K562 (cell line): Measurements from ENCODE around the gene TPD52L1. TPM values are rescaled to one million over a fixed set of nuclear protein-coding genes. Genes with fewer than 3 reads are reported as not detected.

Experiments used
- ATAC-seq: fragments of 200-7000 bp; cut with Tn5 transposase; 3 replicates; pipeline ENCODE4 v1.9.1; 2020; ENCODE audit warnings: moderate library complexity
- BruUV-seq: library from RNA; stranded (reverse); fragments of 400-500 nt; replicated peaks from 2 replicates; lab custom pipeline; 2021; lab: Mats Ljungman, UMichigan
- CTCF ChIA-PET: fragments of 300-600 bp; formaldehyde crosslinking; extraction: SDS; loops from one replicate; lab custom pipeline; 2021; ENCODE audit warnings: low intra/inter-chr PET ratio; lab: Yijun Ruan, JAX
- POLR2A ChIA-PET: fragments of 300-600, 350-650 bp; sonication (Branson Sonifier 250); formaldehyde crosslinking; extraction: SDS; loops from one replicate; lab custom pipeline; 2021; ENCODE audit warnings: antibody characterized with exemption, inconsistent platforms; lab: Yijun Ruan, JAX
- DNase-seq, 4 experiments: peaks; one replicate each; pipeline versions ENCODE4 v3.0.0 to v3.0.0-alpha.2; 2011 to 2018; ENCODE audit warnings: low spot score in 3 of 4, mixed read lengths in 3 of 4; ENCODE audit errors: extremely low read depth in 1 of 4
- FAIRE-seq: peaks from 2 replicates; lab custom pipeline; 2011; peaks lifted over from hg19 to GRCh38; lab: Jason Lieb, UNC
- H2AFZ ChIP-seq: 2 replicates; pipeline ENCODE4 v1.6.0; 2011; ENCODE audit warnings: low read depth, low read length, control low read depth, inconsistent platforms
- H3K27ac ChIP-seq: fragments of 200-600 bp; 3 replicates; pipeline ENCODE4 v1.8.0; 2011; ENCODE audit warnings: low read depth, mild to moderate bottlenecking, control low read depth, inconsistent platforms, low read length, moderate library complexity, mixed read lengths; ENCODE audit errors: extremely low read depth
- H3K27me3 ChIP-seq, 2 experiments: fragments of 300-600 bp in 1 of 2; 2 replicates in 1 of 2; 3 replicates in 1 of 2; pipeline versions ENCODE4 v1.6.0 to v1.8.0; 2011; ENCODE audit warnings: inconsistent platforms in 2 of 2, low read length in 2 of 2, mild to moderate bottlenecking in 1 of 2, mixed read lengths in 1 of 2, moderate library complexity in 1 of 2; ENCODE audit not compliant: control insufficient read depth in 2 of 2, insufficient read depth in 2 of 2
- H3K36me3 ChIP-seq: fragments of 300-600 bp; 3 replicates; pipeline ENCODE4 v1.8.0; 2011; ENCODE audit warnings: mild to moderate bottlenecking, low read length, inconsistent platforms; ENCODE audit not compliant: control insufficient read depth, insufficient read depth
- H3K4me1 ChIP-seq, 2 experiments: fragments of 200-600 bp in 1 of 2; replicated peaks in 1 of 2; 2 replicates in 1 of 2; 3 replicates in 1 of 2; pipeline versions ENCODE4 v1.5.1 to v1.8.0; 2011; ENCODE audit warnings: inconsistent platforms in 2 of 2, low read length in 2 of 2, mild to moderate bottlenecking in 1 of 2, mixed read lengths in 1 of 2, moderate library complexity in 1 of 2; ENCODE audit not compliant: control insufficient read depth in 2 of 2, insufficient read depth in 2 of 2
- H3K4me2 ChIP-seq: 2 replicates; pipeline ENCODE4 v1.6.1; 2011; ENCODE audit warnings: low read length, control low read depth, inconsistent platforms, mixed read lengths; ENCODE audit not compliant: insufficient read depth
- H3K4me3 ChIP-seq: fragments of 200-600 bp; sonication (generic), shearing (Covaris generic); 2 replicates; pipeline ENCODE4 v1.5.1; 2016; ENCODE audit warnings: control low read depth, inconsistent platforms
- H3K79me2 ChIP-seq: fragments of 200-600 bp; 3 replicates; pipeline ENCODE4 v1.8.0; 2011; ENCODE audit warnings: low read length, inconsistent platforms; ENCODE audit not compliant: control insufficient read depth, insufficient read depth
- H3K9ac ChIP-seq, 2 experiments: 2 replicates each; pipeline versions ENCODE4 v1.6.0 to v1.6.1; 2011; ENCODE audit warnings: low read depth in 2 of 2, low read length in 2 of 2, control low read depth in 1 of 2, inconsistent platforms in 1 of 2, mild to moderate bottlenecking in 1 of 2, mixed read lengths in 1 of 2; ENCODE audit not compliant: insufficient read depth in 1 of 2
- H3K9me1 ChIP-seq: one replicate; pipeline ENCODE4 v1.6.0; 2011; ENCODE audit warnings: inconsistent platforms, mild to moderate bottlenecking, low read length, moderate library complexity; ENCODE audit not compliant: control insufficient read depth, insufficient read depth
- H3K9me3 ChIP-seq: replicated peaks from 2 replicates; pipeline ENCODE4 v1.5.1; 2011; ENCODE audit warnings: low read depth, low read length, inconsistent platforms; ENCODE audit not compliant: control insufficient read depth, insufficient read depth
- H4K20me1 ChIP-seq: replicated peaks from 2 replicates; pipeline ENCODE4 v1.6.1; 2011; ENCODE audit warnings: low read length, inconsistent platforms, mixed read lengths; ENCODE audit not compliant: control insufficient read depth, insufficient read depth
- DACH1 ChIP-seq: fragments of 450-650 bp; IDR thresholded peaks from 2 replicates; pipeline ENCODE4 v1.6.1; 2018; ENCODE audit not compliant: partially characterized antibody
- GATA2 ChIP-seq: sonication (generic); formaldehyde crosslinking; IDR thresholded peaks from 2 replicates; pipeline ENCODE4 v1.4.0; 2020; ENCODE audit warnings: mild to moderate bottlenecking, missing genetic modification reagents
- HNRNPH1 ChIP-seq: fragments of 200-400 bp; formaldehyde crosslinking; optimal IDR thresholded peaks from 2 replicates; pipeline ENCODE3; 2017; ENCODE audit warnings: low read depth, mild to moderate bottlenecking, low read length, moderate library complexity
- KHSRP ChIP-seq: fragments of 450-650 bp; IDR thresholded peaks from 2 replicates; pipeline ENCODE4 v1.6.1; 2017
- NR4A1 ChIP-seq, 2 experiments: fragments of 250-450 bp in 1 of 2; fragments of 450-650 bp in 1 of 2; sonication (Bioruptor Pico) in 1 of 2; IDR thresholded peaks; 2 replicates each; pipeline versions ENCODE4 v1.4.0 to v1.6.1; 2016 to 2020; ENCODE audit warnings: mild to moderate bottlenecking in 2 of 2, missing compliant biosample characterization in 1 of 2, missing genetic modification characterization in 1 of 2, moderate library complexity in 1 of 2
- RAD21 ChIP-seq, 2 experiments: fragments of 250-450 bp in 1 of 2; fragments of 450-650 bp in 1 of 2; sonication (Bioruptor Pico) in 1 of 2; formaldehyde crosslinking in 1 of 2; IDR thresholded peaks in 1 of 2; conservative IDR thresholded peaks in 1 of 2; 2 replicates each; pipeline versions ENCODE4 v1.4.0 to v1.8.0; 2020 to 2022; ENCODE audit warnings: mild to moderate bottlenecking in 2 of 2, moderate library complexity in 1 of 2
- RB1 ChIP-seq: fragments of 450-650 bp; IDR thresholded peaks from 2 replicates; pipeline ENCODE4 v1.6.1; 2017; ENCODE audit warnings: low read depth, mild to moderate bottlenecking
- RCOR1 ChIP-seq, 2 experiments: IDR thresholded peaks; 2 replicates each; pipeline ENCODE4 v1.6.1; 2012; ENCODE audit warnings: low read depth in 2 of 2, low read length in 2 of 2, borderline replicate concordance in 1 of 2, improper control_type of control experiment in 1 of 2
- RFX7 ChIP-seq: fragments of 250-450 bp; sonication (Bioruptor Pico); IDR thresholded peaks from 2 replicates; pipeline ENCODE4 v1.5.1; 2021; ENCODE audit warnings: mild to moderate bottlenecking
- SIRT6 ChIP-seq: IDR thresholded peaks from one replicate; pipeline ENCODE4 v1.6.1; 2012; ENCODE audit warnings: low read depth, mild to moderate bottlenecking, control low read depth, inconsistent platforms, low read length, moderate library complexity
- WGBS: fragments of 100-300 bp; shearing (Covaris generic); methylation state at CpG from one replicate; pipeline ENCODE4 v1.1.6; 2016; ENCODE audit warnings: low coverage, mixed read lengths; ENCODE audit not compliant: insufficient coverage; ENCODE audit errors: missing lambda C conversion rate; 5-methylcytosine and 5-hydroxymethylcytosine counted together
- in situ Hi-C: fragments of 300-500 bp; cut with MboI; formaldehyde crosslinking; loops from 4 replicates; pipeline ENCODE4 v1.15.0; 2018; ENCODE audit warnings: inconsistent platforms, mixed read lengths
- intact Hi-C: fragments of 100-400 bp; cut with micrococcal nuclease; formaldehyde crosslinking; loops from 2 replicates; pipeline ENCODE4 v1.14.2; 2022
- polyA plus RNA-seq, 8 experiments: library from polyadenylated mRNA; depleted of rRNA in 4 of 8; stranded (reverse) in 5 of 8; unstranded in 3 of 8; fragments of >200 nt; fragmentation: Nextera tagmentation in 2 of 8; fragmentation: Illumina TruSeq in 1 of 8; extraction: Ambion mirVana in 2 of 8; extraction: Trizol in 1 of 8; gene quantifications; 2 replicates each; pipeline versions ENCODE4 v1.2.1 to v1.2.3, GENCODE V29; 2011 to 2014; ENCODE audit warnings: inconsistent platforms in 1 of 8, missing spikeins in 1 of 8
- total RNA-seq, 7 experiments: library from RNA; depleted of rRNA in 6 of 7; stranded (reverse); fragments of >200 nt in 6 of 7; fragmentation: Illumina TruSeq in 2 of 7; extraction: Trizol in 2 of 7; gene quantifications; 2 replicates each; pipeline versions ENCODE4 v1.2.1 to v1.2.3, GENCODE V29; 2011 to 2021; ENCODE audit warnings: low replicate concordance in 1 of 7
- TF ChIP-seq, protein P1 (sequence below): fragments of 200-800 bp; sonication (Bioruptor generic); IDR thresholded peaks from 2 replicates; pipeline ENCODE4 v1.6.1; 2017; ENCODE audit warnings: missing genetic modification characterization, missing compliant biosample characterization
- TF ChIP-seq, protein P2 (sequence below): fragments of 450-650 bp; formaldehyde crosslinking; IDR thresholded peaks from 2 replicates; pipeline ENCODE4 v1.4.0; 2020; ENCODE audit warnings: mild to moderate bottlenecking, moderate library complexity
- TF ChIP-seq, protein P3 (sequence below), 3 experiments: IDR thresholded peaks in 2 of 3; conservative IDR thresholded peaks in 1 of 3; 2 replicates each; pipeline ENCODE4 v1.5.1; 2011 to 2012; ENCODE audit warnings: low read length in 3 of 3, mild to moderate bottlenecking in 3 of 3, control low read depth in 2 of 3, improper control_type of control experiment in 1 of 3, inconsistent platforms in 1 of 3, low read depth in 1 of 3, mixed read lengths in 1 of 3, moderate library complexity in 1 of 3; ENCODE audit not compliant: insufficient read depth in 2 of 3
- TF ChIP-seq, protein P4 (sequence below): fragments of 450-650 bp; formaldehyde crosslinking; IDR thresholded peaks from 2 replicates; pipeline ENCODE4 v1.4.0; 2020; ENCODE audit warnings: mild to moderate bottlenecking, moderate library complexity

Gene TPD52L1
- total and polyA plus RNA-seq, 9 of the 15 experiments (the other 6 are each of a cell fraction or from before 2014, with no cell fraction given) = 12.9 to 149 (median 75.7) TPM

DNA sequence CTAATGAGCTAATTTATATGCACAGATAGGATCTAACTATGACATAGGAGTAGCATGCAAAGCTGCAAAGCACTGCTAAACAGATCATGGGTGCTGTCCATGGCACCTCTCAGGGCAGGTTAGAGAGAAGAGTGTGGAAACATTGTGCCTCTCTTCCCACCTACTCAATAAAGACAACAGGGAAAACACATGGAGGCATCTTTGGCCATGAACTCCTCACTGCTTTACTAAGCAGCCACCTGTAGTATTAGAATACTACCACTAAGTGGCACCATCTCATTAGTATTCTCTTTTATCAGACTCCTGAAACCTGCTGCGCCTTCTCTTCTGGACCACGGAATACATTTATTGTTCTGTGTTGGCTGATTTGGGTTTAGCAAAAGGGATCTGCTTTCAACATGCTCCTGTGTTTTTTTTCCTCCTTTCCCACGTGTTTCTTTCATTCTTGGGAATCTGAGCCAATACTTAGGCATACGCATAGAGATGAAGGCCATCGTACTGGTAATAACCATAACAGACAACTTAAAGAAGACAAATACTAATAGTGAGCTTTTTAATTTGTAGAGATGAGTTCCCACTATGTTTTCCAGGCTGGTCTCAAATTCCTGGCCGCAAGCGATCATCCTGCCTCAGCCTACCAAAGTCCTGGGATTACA lies 157.5 kb downstream of the TPD52L1 start:
- WGBS = 35% methylated on average over 7 of the region's 7 CpGs
- BruUV-seq = no TSS peak
- Histone ChIP-seq H3K4me3 (no peak overlapping the region), H2AFZ (no peak overlapping the region), H3K4me2 (no peak overlapping the region), H3K9ac (no peak overlapping the region), H3K9me3 (no peaks in the 10 kb centered on the region), H3K9me1 (no peaks in the 10 kb centered on the region), H3K27ac (no peak overlapping the region), H3K79me2 (no peaks in the 10 kb centered on the region), H3K36me3 (no peaks in the 10 kb centered on the region), H4K20me1 (no peaks in the 10 kb centered on the region), H3K27me3 (no peaks in the 10 kb centered on the region; a peak in 1 of 5 replicates), H3K4me1 (peaks cover 6 to 26% of the 10 kb centered on the region in 2 experiments; a peak in 3 of 5 replicates)
- intact Hi-C loops = loop anchor here (1.0 to 10.0 kb wide), 4 partner anchors 164 to 864 kb away; no protein-coding TSS in a partner anchor
- POLR2A ChIA-PET = interaction anchor here (1.3 kb wide), 1 partner anchor 10 kb away, joined by 6 read pairs; the partner anchor contains the start of gene HDDC2
- in situ Hi-C loops = loop anchor here (5.0 kb wide), 2 partner anchors 446 to 661 kb away; no protein-coding TSS in a partner anchor
- CTCF ChIA-PET = interaction anchor here (0.7 to 1.7 kb wide), 4 partner anchors 443 to 663 kb away, joined by 3 to 11 read pairs (median 7); no protein-coding TSS in a partner anchor
- peak; percentile 45 to 72 (median 48) for DNase-seq
- peak; percentile 77 for FAIRE-seq
- peak; percentile 62 for ATAC-seq
- TF ChIP-seq, protein P1, sequence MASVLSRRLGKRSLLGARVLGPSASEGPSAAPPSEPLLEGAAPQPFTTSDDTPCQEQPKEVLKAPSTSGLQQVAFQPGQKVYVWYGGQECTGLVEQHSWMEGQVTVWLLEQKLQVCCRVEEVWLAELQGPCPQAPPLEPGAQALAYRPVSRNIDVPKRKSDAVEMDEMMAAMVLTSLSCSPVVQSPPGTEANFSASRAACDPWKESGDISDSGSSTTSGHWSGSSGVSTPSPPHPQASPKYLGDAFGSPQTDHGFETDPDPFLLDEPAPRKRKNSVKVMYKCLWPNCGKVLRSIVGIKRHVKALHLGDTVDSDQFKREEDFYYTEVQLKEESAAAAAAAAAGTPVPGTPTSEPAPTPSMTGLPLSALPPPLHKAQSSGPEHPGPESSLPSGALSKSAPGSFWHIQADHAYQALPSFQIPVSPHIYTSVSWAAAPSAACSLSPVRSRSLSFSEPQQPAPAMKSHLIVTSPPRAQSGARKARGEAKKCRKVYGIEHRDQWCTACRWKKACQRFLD = no peak
- TF ChIP-seq HNRNPH1 (no peak), RB1 (peak; percentile 59; the same call in 1 of the 2 replicates), KHSRP (no peak), SIRT6 (no peak), RFX7 (CRISPR knock-in tag) (no peak), DACH1 (peak; percentile 76), RAD21 (CRISPR knock-in tag; conservative IDR thresholded peaks at IDR 0.05 in 1 of 2, IDR thresholded peaks at IDR 0.05 in 1 of 2) (peak; percentile 81 to 90), GATA2 (CRISPR knock-in tag) (no peak), RCOR1 (IDR thresholded peaks at IDR 0.05; ENCODE audit: borderline replicate concordance in 1 of 2, low read depth in 2 of 2, low read length in 2 of 2) (no peak), NR4A1 (CRISPR knock-in tag; IDR thresholded peaks at IDR 0.05) (no peak), NR4A1 (tag; IDR thresholded peaks at IDR 0.05) (no peak)
- TF ChIP-seq, protein P2, sequence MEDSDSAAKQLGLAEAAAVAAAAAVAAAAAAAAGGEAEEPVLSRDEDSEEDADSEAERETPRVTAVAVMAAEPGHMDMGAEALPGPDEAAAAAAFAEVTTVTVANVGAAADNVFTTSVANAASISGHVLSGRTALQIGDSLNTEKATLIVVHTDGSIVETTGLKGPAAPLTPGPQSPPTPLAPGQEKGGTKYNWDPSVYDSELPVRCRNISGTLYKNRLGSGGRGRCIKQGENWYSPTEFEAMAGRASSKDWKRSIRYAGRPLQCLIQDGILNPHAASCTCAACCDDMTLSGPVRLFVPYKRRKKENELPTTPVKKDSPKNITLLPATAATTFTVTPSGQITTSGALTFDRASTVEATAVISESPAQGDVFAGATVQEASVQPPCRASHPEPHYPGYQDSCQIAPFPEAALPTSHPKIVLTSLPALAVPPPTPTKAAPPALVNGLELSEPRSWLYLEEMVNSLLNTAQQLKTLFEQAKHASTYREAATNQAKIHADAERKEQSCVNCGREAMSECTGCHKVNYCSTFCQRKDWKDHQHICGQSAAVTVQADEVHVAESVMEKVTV (CRISPR knock-in tag) = peak; percentile 66
- TF ChIP-seq, protein P3, sequence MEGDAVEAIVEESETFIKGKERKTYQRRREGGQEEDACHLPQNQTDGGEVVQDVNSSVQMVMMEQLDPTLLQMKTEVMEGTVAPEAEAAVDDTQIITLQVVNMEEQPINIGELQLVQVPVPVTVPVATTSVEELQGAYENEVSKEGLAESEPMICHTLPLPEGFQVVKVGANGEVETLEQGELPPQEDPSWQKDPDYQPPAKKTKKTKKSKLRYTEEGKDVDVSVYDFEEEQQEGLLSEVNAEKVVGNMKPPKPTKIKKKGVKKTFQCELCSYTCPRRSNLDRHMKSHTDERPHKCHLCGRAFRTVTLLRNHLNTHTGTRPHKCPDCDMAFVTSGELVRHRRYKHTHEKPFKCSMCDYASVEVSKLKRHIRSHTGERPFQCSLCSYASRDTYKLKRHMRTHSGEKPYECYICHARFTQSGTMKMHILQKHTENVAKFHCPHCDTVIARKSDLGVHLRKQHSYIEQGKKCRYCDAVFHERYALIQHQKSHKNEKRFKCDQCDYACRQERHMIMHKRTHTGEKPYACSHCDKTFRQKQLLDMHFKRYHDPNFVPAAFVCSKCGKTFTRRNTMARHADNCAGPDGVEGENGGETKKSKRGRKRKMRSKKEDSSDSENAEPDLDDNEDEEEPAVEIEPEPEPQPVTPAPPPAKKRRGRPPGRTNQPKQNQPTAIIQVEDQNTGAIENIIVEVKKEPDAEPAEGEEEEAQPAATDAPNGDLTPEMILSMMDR (IDR thresholded peaks at IDR 0.05 in 2 of 3, conservative IDR thresholded peaks at IDR 0.05 in 1 of 3; ENCODE audit: insufficient read depth in 2 of 3, low read depth in 1 of 3, low read length in 3 of 3) = peak; percentile 61 to 83 (median 76)
- TF ChIP-seq, protein P4, sequence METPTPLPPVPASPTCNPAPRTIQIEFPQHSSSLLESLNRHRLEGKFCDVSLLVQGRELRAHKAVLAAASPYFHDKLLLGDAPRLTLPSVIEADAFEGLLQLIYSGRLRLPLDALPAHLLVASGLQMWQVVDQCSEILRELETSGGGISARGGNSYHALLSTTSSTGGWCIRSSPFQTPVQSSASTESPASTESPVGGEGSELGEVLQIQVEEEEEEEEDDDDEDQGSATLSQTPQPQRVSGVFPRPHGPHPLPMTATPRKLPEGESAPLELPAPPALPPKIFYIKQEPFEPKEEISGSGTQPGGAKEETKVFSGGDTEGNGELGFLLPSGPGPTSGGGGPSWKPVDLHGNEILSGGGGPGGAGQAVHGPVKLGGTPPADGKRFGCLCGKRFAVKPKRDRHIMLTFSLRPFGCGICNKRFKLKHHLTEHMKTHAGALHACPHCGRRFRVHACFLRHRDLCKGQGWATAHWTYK (CRISPR knock-in tag) = no peak
